ENCODE measurements around the gene DMRTA2.
A peak's percentile ranks its signal among the peaks of the same experiment; 100 is the strongest.
"Not testable (repeated sequence)": the region's sequence is repeated elsewhere in the genome, so short reads cannot be mapped to it uniquely, and the experiment has no call there.

DMRTA2 gene

DNA sequence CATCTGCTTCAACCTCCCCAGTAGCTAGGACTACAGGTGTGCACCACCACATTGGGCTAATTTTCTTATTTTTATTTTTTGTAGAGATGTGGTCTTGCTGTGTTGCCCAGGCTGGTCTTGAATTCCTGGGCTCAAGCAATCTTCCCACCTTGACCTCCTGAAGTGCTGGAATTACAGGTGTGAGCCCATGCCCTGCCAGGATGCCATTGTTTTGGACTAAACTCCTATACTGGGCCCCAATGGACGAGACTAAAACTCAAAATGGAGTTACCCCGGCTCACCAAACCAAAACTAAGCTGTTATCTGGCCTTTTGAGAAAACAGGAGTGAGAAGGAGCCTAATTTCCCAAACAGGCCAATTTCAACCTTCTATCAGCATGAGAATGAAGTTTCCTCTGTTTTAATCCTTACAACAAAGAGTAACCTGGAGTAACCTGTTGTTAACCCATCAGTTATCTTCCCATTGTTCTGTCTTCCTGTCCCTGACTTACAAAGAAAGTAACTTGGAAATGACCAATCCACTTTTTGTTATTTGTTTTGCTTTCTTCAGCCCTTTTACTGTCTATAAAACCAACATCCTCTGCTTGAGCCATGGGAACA lies 29.6 kb downstream of the DMRTA2 start:
- in situ Hi-C loops (cut with MboI; ENCODE audit: low pct_unique_long_range_greater_than_20kb, low sequenced_read_pairs, unreplicated experiment) = no loop called here
- TF ChIP-seq, protein P1, sequence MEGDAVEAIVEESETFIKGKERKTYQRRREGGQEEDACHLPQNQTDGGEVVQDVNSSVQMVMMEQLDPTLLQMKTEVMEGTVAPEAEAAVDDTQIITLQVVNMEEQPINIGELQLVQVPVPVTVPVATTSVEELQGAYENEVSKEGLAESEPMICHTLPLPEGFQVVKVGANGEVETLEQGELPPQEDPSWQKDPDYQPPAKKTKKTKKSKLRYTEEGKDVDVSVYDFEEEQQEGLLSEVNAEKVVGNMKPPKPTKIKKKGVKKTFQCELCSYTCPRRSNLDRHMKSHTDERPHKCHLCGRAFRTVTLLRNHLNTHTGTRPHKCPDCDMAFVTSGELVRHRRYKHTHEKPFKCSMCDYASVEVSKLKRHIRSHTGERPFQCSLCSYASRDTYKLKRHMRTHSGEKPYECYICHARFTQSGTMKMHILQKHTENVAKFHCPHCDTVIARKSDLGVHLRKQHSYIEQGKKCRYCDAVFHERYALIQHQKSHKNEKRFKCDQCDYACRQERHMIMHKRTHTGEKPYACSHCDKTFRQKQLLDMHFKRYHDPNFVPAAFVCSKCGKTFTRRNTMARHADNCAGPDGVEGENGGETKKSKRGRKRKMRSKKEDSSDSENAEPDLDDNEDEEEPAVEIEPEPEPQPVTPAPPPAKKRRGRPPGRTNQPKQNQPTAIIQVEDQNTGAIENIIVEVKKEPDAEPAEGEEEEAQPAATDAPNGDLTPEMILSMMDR (IDR thresholded peaks at IDR 0.05; ENCODE audit: extremely low read depth, insufficient read depth, missing control alignments) = no peak

DNA sequence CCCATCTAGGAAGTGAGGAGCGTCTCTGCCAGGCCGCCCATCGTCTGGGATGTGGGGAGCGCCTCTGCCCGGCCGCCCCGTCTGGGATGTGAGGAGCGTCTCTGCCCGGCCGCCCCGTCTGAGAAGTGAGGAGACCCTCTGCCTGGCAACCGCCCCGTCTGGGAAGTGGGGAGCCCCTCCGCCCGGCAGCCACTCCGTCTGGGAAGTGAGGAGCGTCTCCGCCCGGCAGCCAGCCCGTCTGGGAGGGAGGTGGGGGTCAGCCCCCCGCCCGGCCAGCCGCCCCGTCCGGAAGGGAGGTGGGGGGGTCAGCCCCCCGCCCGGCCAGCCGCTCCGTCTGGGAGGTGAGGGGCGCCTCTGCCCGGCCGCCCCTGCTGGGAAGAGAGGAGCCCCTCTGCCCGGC lies 41.7 kb downstream of the DMRTA2 start:
- DNase-seq (ENCODE audit: low spot score); in situ Hi-C loops (cut with MboI; ENCODE audit: low pct_unique_long_range_greater_than_20kb, low sequenced_read_pairs, unreplicated experiment): not testable (repeated sequence)

More for the DNA sequence above, 29.6 kb downstream of the DMRTA2 start:
- no peak for DNase-seq (ENCODE audit: low spot score)

DNA sequence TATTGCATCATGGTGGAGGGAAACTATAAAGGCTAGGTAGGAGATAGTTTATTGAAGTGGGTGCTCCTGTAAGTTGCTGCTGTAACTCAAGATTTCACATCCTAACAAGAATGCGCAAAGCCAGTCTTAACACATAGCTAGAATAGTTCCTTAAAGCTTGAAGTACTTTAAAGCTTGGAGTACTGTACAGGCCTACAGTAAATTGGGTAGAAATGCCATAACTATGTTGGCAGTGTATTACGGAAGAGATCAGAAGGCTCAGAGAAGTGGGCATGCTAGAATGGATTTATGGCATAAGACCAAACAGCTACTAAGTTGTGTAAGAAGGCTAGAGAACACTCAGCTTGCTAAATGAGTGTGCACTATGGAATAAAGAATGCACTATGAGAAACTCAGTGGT lies 44.5 kb downstream of the DMRTA2 start:
- in situ Hi-C loops (cut with MboI; ENCODE audit: low pct_unique_long_range_greater_than_20kb, low sequenced_read_pairs, unreplicated experiment) = no loop called here
- DNase-seq (ENCODE audit: low spot score) = no peak
- TF ChIP-seq, protein P1 (IDR thresholded peaks at IDR 0.05; ENCODE audit: extremely low read depth, insufficient read depth, missing control alignments) = no peak

DNA sequence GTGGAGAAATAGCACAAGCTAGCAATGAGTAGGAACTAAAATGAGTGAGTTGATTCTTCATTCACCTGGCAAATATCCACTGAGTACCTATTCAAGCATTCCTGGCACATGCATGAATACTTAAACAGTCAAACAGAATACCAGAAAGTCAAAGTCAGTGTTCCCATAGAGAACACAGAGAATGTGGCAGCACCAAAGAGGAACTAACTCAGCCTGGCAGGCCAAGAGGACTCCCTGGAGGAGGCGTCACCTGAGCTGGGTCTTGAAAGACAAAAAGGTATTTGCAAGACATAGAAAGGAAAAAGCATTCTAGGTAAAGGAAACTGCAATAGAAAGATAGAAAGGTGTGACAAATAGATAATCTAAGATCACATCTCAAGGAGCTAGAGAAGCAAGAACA lies 49.7 kb downstream of the DMRTA2 start:
- in situ Hi-C loops (cut with MboI; ENCODE audit: low pct_unique_long_range_greater_than_20kb, low sequenced_read_pairs, unreplicated experiment) = no loop called here
- TF ChIP-seq, protein P1 (IDR thresholded peaks at IDR 0.05; ENCODE audit: extremely low read depth, insufficient read depth, missing control alignments) = no peak

DNA sequence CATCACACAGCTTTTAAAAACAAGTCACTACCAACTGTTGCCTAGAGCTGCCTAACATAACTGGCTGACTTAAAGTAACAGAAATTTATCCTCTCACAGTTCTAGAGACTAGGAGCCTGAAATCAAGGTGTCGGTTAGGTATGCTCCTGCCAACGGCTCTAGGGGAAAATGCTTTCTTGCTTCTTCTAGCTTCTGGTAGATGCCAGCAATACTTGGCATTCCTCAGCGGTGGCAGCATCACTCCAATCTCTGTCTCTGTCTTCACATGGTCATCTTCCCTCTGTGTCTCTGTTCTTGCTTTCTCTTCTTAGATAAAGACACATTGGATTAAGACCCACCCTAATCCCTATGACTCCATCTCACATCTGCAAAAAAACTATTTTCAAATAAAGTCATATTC lies 51.5 kb downstream of the DMRTA2 start:
- in situ Hi-C loops (cut with MboI; ENCODE audit: low pct_unique_long_range_greater_than_20kb, low sequenced_read_pairs, unreplicated experiment) = no loop called here
- no peak for DNase-seq (ENCODE audit: low spot score)
- TF ChIP-seq, protein P1 (IDR thresholded peaks at IDR 0.05; ENCODE audit: extremely low read depth, insufficient read depth, missing control alignments) = no peak

More for the DNA sequence above, 49.7 kb downstream of the DMRTA2 start:
- no peak for DNase-seq (ENCODE audit: low spot score)

DNA sequence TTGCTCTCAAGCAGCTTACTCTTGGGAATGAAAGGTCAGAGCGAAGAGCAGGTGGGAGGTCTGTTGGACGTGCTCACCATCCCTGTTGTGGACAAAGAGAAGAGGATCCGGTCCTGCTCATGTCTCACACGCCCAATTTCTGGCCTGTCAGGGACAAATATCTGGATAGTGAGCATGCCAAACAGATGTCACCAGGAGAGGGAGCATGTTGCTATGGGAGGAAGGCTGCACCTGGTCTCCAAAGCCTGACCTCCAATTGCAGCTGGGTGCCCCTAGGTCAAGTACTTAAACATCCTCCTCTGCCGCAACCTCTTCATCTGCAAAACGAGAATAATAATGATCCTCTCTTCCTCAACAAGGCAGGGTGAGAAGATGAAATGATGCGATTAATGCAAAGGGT lies 53.4 kb downstream of the DMRTA2 start:
- TF ChIP-seq, protein P1 (IDR thresholded peaks at IDR 0.05; ENCODE audit: extremely low read depth, insufficient read depth, missing control alignments) = peak; percentile 43
- in situ Hi-C loops (cut with MboI; ENCODE audit: low pct_unique_long_range_greater_than_20kb, low sequenced_read_pairs, unreplicated experiment) = no loop called here
- no peak for DNase-seq (ENCODE audit: low spot score)

DNA sequence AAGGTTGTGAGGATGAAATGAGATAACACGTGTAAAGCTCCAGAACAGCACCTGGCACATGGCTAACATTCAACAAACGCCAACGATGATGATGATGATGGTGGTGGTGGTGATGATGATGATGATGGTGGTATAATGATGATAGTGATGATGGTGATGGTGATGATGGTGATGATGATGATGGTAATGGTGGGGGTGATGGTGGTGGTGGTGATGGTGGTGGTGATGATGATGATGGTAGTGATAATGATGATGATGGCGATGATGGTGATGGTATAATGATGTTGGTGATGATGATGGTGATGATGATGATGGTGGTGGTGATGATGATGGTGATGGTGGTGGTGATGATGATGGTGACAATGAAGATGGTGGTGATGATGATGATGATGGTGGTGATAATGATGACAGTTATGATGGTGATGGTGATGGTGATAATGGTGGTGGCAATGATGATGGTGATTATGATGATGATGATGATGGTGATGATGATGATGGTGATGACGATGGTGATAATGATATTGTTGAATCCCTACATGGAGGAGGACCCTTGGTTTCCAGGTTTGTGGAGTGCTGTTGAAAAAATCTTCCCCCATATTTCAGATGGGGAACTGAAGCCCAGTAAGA lies 54.1 kb downstream of the DMRTA2 start:
- DNase-seq (ENCODE audit: low spot score) = no peak
- in situ Hi-C loops (cut with MboI; ENCODE audit: low pct_unique_long_range_greater_than_20kb, low sequenced_read_pairs, unreplicated experiment) = no loop called here
- TF ChIP-seq, protein P1 (IDR thresholded peaks at IDR 0.05; ENCODE audit: extremely low read depth, insufficient read depth, missing control alignments) = no peak

Data from GM13977 (cell line).